IPS-15b (cell line): ENCODE results near the gene LINGO3.

Experiments
- H3K27me3 ChIP-seq: one replicate; pipeline ENCODE4 v1.6.1; 2013; ENCODE audit warnings: low read length; ENCODE audit not compliant: control insufficient read depth, insufficient read depth
- H3K36me3 ChIP-seq: one replicate; pipeline ENCODE4 v1.6.1; 2013; ENCODE audit warnings: low read length; ENCODE audit not compliant: control insufficient read depth, insufficient read depth
- H3K4me1 ChIP-seq: one replicate; pipeline ENCODE4 v1.6.1; 2013; ENCODE audit warnings: mild to moderate bottlenecking, low read length; ENCODE audit not compliant: control insufficient read depth, insufficient read depth
- H3K4me3 ChIP-seq: one replicate; pipeline ENCODE4 v1.5.1; 2013; ENCODE audit warnings: low read depth, low read length
- H3K9ac ChIP-seq: one replicate; pipeline ENCODE4 v1.6.1; 2013; ENCODE audit warnings: low read depth, mild to moderate bottlenecking, low read length
- H3K9me3 ChIP-seq: one replicate; pipeline ENCODE4 v1.6.1; 2013; ENCODE audit warnings: mild to moderate bottlenecking, low read length; ENCODE audit not compliant: control insufficient read depth, insufficient read depth

The LINGO3 gene

GRCh38 chr19:2345794-2346663 is 38.1 kb upstream of the LINGO3 start:
- H3K4me1 ChIP-seq: no peaks in the 10 kb centered on the region
- H3K9me3 ChIP-seq: no peaks in the 10 kb centered on the region
- H3K4me3 ChIP-seq: no peak overlapping the region
- H3K9ac ChIP-seq: no peak overlapping the region
- no peaks in the 10 kb centered on the region for H3K27me3 ChIP-seq
- H3K36me3 ChIP-seq: peaks cover 27% of the 10 kb centered on the region

GRCh38 chr19:2345076-2345475 is 37.1 kb upstream of the LINGO3 start:
- Histone ChIP-seq H3K4me3 (no peak overlapping the region), H3K9ac (no peak overlapping the region), H3K27me3 (no peaks in the 10 kb centered on the region), H3K4me1 (no peaks in the 10 kb centered on the region), H3K9me3 (no peaks in the 10 kb centered on the region), H3K36me3 (peaks cover 32% of the 10 kb centered on the region)

- H3K9ac ChIP-seq: no peak overlapping the region
- H3K36me3 ChIP-seq: peaks cover 37% of the 10 kb centered on the region
- no peaks in the 10 kb centered on the region for H3K27me3 ChIP-seq
- H3K4me1 ChIP-seq: no peaks in the 10 kb centered on the region
- H3K9me3 ChIP-seq: no peaks in the 10 kb centered on the region
- H3K4me3 ChIP-seq: no peak overlapping the region
Measured at GRCh38 chr19:2344381-2344870, 36.5 kb upstream of the LINGO3 start.

GRCh38 chr19:2343289-2343982 is 35.5 kb upstream of the LINGO3 start:
- no peaks in the 10 kb centered on the region for H3K9me3 ChIP-seq
- no peaks in the 10 kb centered on the region for H3K4me1 ChIP-seq
- peak overlapping the region; percentile 24 for H3K9ac ChIP-seq
- H3K36me3 ChIP-seq: peaks cover 42% of the 10 kb centered on the region
- no peaks in the 10 kb centered on the region for H3K27me3 ChIP-seq
- no peak overlapping the region for H3K4me3 ChIP-seq

GRCh38 chr19:2342656-2343288 is 34.8 kb upstream of the LINGO3 start:
- Histone ChIP-seq H3K9me3 (no peaks in the 10 kb centered on the region), H3K36me3 (peaks cover 49% of the 10 kb centered on the region), H3K9ac (peak overlapping the region; percentile 24), H3K4me1 (no peaks in the 10 kb centered on the region), H3K4me3 (no peak overlapping the region), H3K27me3 (no peaks in the 10 kb centered on the region)

- no peaks in the 10 kb centered on the region for H3K9me3 ChIP-seq
- H3K4me1 ChIP-seq: no peaks in the 10 kb centered on the region
- no peaks in the 10 kb centered on the region for H3K27me3 ChIP-seq
- H3K36me3 ChIP-seq: peaks cover 49% of the 10 kb centered on the region
- H3K9ac ChIP-seq: no peak overlapping the region
- no peak overlapping the region for H3K4me3 ChIP-seq
Measured at GRCh38 chr19:2341982-2342381, 34.0 kb upstream of the LINGO3 start.

GRCh38 chr19:2341244-2341751 is 33.3 kb upstream of the LINGO3 start:
- Histone ChIP-seq H3K36me3 (peaks cover 49% of the 10 kb centered on the region), H3K9me3 (no peaks in the 10 kb centered on the region), H3K9ac (no peak overlapping the region), H3K4me1 (no peaks in the 10 kb centered on the region), H3K27me3 (no peaks in the 10 kb centered on the region), H3K4me3 (no peak overlapping the region)

GRCh38 chr19:2340496-2341243 is 32.7 kb upstream of the LINGO3 start:
- Histone ChIP-seq H3K27me3 (no peaks in the 10 kb centered on the region), H3K4me1 (no peaks in the 10 kb centered on the region), H3K9me3 (no peaks in the 10 kb centered on the region), H3K9ac (no peak overlapping the region), H3K4me3 (no peak overlapping the region), H3K36me3 (peaks cover 47% of the 10 kb centered on the region)

- Histone ChIP-seq H3K4me3 (no peak overlapping the region), H3K27me3 (no peaks in the 10 kb centered on the region), H3K36me3 (peaks cover 42% of the 10 kb centered on the region), H3K9ac (no peak overlapping the region), H3K4me1 (no peaks in the 10 kb centered on the region), H3K9me3 (no peaks in the 10 kb centered on the region)
Measured at GRCh38 chr19:2339644-2340310, 31.8 kb upstream of the LINGO3 start.

GRCh38 chr19:2338751-2339643 is 31.0 kb upstream of the LINGO3 start:
- Histone ChIP-seq H3K9me3 (no peaks in the 10 kb centered on the region), H3K9ac (no peak overlapping the region), H3K36me3 (peaks cover 37% of the 10 kb centered on the region), H3K4me3 (no peak overlapping the region), H3K27me3 (no peaks in the 10 kb centered on the region), H3K4me1 (no peaks in the 10 kb centered on the region)
